Measurements from ENCODE around the gene TUBGCP6. TPM values are rescaled to one million over a fixed set of nuclear protein-coding genes. Genes with fewer than 3 reads are reported as not detected.

The TUBGCP6 gene
- total RNA-seq, 1 donor from 2014 or later: 48.5 TPM

DNA sequence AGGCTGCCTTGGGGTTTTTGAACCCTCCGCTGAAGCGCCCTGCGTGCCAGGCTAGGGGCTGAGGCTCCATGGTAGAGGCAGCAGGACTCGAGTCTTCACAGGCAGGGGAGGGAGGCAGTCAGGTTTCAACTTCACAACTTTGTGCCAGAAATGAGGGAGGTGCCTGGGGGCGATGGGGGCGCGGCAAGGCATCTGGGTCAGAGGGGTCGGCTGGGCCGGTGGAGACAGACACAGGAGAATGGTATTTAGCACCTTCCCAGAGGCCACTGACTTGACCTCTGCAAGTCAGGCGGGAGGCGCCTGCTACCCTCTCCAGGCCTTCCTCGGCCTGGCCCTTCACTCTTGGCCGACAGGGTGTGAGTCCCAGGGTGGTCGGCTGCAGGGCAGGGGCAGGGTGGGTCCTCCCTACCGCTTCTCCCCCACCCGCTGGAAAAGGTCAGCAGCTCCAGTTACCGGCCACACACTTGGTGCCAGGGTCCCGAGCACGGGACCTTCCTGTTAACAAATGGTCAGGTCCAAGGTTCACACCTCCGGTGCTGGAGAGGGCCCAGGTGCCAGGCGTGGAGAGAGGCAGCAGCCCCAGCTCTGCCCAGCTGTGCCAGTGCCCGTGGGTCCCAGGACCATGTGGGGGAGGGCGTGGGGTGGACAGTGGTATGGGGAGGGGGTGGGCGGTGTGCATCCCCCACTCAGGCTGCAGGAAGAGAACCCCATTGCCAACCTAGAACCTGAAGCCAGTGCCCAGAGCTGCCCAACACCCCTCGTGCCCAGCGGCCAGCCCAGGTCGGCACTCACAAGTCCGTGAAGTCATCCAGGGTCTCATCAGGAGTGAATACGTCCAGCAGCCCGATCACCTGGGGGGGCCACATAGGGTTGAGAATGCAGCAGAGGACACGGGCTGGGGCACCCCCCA, 12.9 kb upstream of the TUBGCP6 start:
- DNase-seq (ENCODE audit: low spot score): no peak
- Mint-ChIP-seq H3K36me3 (ENCODE audit: low read depth, unreplicated experiment) (no peaks in the 10 kb centered on the region), H3K9me3 (ENCODE audit: unreplicated experiment) (no peaks in the 10 kb centered on the region), H3K4me3 (ENCODE audit: unreplicated experiment) (no peak overlapping the region), H3K27ac (ENCODE audit: unreplicated experiment) (no peak overlapping the region), H3K4me1 (ENCODE audit: unreplicated experiment) (no peaks in the 10 kb centered on the region), H3K27me3 (ENCODE audit: unreplicated experiment) (peaks cover 9% of the 10 kb centered on the region)
- TF ChIP-seq, protein P1, sequence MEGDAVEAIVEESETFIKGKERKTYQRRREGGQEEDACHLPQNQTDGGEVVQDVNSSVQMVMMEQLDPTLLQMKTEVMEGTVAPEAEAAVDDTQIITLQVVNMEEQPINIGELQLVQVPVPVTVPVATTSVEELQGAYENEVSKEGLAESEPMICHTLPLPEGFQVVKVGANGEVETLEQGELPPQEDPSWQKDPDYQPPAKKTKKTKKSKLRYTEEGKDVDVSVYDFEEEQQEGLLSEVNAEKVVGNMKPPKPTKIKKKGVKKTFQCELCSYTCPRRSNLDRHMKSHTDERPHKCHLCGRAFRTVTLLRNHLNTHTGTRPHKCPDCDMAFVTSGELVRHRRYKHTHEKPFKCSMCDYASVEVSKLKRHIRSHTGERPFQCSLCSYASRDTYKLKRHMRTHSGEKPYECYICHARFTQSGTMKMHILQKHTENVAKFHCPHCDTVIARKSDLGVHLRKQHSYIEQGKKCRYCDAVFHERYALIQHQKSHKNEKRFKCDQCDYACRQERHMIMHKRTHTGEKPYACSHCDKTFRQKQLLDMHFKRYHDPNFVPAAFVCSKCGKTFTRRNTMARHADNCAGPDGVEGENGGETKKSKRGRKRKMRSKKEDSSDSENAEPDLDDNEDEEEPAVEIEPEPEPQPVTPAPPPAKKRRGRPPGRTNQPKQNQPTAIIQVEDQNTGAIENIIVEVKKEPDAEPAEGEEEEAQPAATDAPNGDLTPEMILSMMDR (IDR thresholded peaks at IDR 0.05; ENCODE audit: unreplicated experiment): no peak

- peaks cover 4% of the 10 kb centered on the region for H3K27me3 Mint-ChIP-seq (ENCODE audit: unreplicated experiment)
Observed at GRCh38 chr22:50257041-50257440, 12.2 kb upstream of the TUBGCP6 start.

DNA sequence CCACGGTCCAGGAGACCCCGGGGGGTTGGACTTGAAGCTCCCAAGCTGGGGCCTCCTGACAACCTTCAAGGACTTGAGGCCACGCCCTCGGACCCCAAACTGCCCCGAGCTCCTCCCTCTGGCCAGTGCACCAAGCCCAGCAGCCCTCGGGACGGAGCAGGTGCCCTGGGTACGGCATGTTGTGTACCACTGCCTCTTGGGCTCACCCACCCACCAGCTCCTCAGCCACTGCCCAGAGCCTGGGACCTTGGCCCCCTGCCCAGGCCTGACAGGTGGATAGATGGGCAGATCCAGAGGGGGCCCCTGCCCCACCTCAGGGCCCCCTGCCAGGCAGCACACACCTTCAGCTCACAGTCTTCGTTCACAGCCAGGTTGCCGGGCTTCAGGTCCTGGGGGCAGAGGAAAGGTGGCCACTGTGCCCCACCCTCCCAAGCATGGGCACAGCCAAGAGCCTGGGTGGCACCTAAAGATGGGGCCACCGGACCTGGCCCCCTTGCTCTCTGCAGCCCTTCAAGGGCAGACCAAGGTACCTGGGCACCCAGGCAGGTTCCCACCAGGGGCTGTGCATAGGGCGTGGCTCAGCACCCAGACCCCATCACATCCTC, 11.5 kb upstream of the TUBGCP6 start:
- H3K27ac Mint-ChIP-seq (ENCODE audit: unreplicated experiment): no peak overlapping the region
- no peaks in the 10 kb centered on the region for H3K4me1 Mint-ChIP-seq (ENCODE audit: unreplicated experiment)
- no peaks in the 10 kb centered on the region for H3K36me3 Mint-ChIP-seq (ENCODE audit: low read depth, unreplicated experiment)
- DNase-seq (ENCODE audit: low spot score): no peak
- TF ChIP-seq, protein P1 (IDR thresholded peaks at IDR 0.05; ENCODE audit: unreplicated experiment): no peak
- H3K27me3 Mint-ChIP-seq (ENCODE audit: unreplicated experiment): peaks cover 4% of the 10 kb centered on the region
- H3K9me3 Mint-ChIP-seq (ENCODE audit: unreplicated experiment): no peaks in the 10 kb centered on the region
- no peak overlapping the region for H3K4me3 Mint-ChIP-seq (ENCODE audit: unreplicated experiment)

More at GRCh38 chr22:50257041-50257440, 12.2 kb upstream of the TUBGCP6 start:
- Mint-ChIP-seq H3K36me3 (ENCODE audit: low read depth, unreplicated experiment) (no peaks in the 10 kb centered on the region), H3K4me1 (ENCODE audit: unreplicated experiment) (no peaks in the 10 kb centered on the region), H3K4me3 (ENCODE audit: unreplicated experiment) (no peak overlapping the region), H3K9me3 (ENCODE audit: unreplicated experiment) (no peaks in the 10 kb centered on the region), H3K27ac (ENCODE audit: unreplicated experiment) (no peak overlapping the region)
- TF ChIP-seq, protein P1 (IDR thresholded peaks at IDR 0.05; ENCODE audit: unreplicated experiment): no peak
- DNase-seq (ENCODE audit: low spot score): no peak

DNA sequence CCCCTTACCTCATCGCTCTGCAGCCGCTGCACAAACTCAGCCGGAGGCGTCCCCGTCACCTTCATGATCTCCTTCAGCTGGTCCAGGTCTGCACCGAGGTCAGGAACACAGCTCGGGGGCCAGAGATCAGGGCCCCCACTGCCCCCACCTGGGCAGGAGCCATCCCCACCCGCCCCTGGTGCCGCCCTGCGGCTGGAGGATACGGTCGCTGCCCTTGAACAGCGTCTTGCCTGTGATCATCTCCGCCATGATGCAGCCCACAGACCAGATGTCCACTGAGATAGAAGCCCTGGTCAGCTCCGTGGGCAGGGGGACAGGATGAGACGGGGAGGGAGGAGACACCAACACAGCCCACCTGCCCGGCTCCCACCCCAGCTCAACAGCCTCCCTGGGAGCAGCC, 10.8 kb upstream of the TUBGCP6 start:
- no peaks in the 10 kb centered on the region for H3K36me3 Mint-ChIP-seq (ENCODE audit: low read depth, unreplicated experiment)
- H3K27ac Mint-ChIP-seq (ENCODE audit: unreplicated experiment): no peak overlapping the region
- TF ChIP-seq, protein P1 (IDR thresholded peaks at IDR 0.05; ENCODE audit: unreplicated experiment): no peak
- H3K4me1 Mint-ChIP-seq (ENCODE audit: unreplicated experiment): no peaks in the 10 kb centered on the region
- H3K4me3 Mint-ChIP-seq (ENCODE audit: unreplicated experiment): no peak overlapping the region
- no peak for DNase-seq (ENCODE audit: low spot score)
- H3K27me3 Mint-ChIP-seq (ENCODE audit: unreplicated experiment): peaks cover 4% of the 10 kb centered on the region
- no peaks in the 10 kb centered on the region for H3K9me3 Mint-ChIP-seq (ENCODE audit: unreplicated experiment)

GRCh38 chr22:50255099-50255498, 10.3 kb upstream of the TUBGCP6 start:
- no peaks in the 10 kb centered on the region for H3K9me3 Mint-ChIP-seq (ENCODE audit: unreplicated experiment)
- H3K4me1 Mint-ChIP-seq (ENCODE audit: unreplicated experiment): no peaks in the 10 kb centered on the region
- H3K27me3 Mint-ChIP-seq (ENCODE audit: unreplicated experiment): peaks cover 4% of the 10 kb centered on the region
- TF ChIP-seq, protein P1 (IDR thresholded peaks at IDR 0.05; ENCODE audit: unreplicated experiment): no peak
- no peak overlapping the region for H3K4me3 Mint-ChIP-seq (ENCODE audit: unreplicated experiment)
- no peak for DNase-seq (ENCODE audit: low spot score)
- no peaks in the 10 kb centered on the region for H3K36me3 Mint-ChIP-seq (ENCODE audit: low read depth, unreplicated experiment)
- H3K27ac Mint-ChIP-seq (ENCODE audit: unreplicated experiment): no peak overlapping the region

All from endothelial cell (in vitro differentiated cells).